Stimulated activated CD4-positive, alpha-beta T cell treated with anti-CD3 and anti-CD28 coated beads, Interleukin-4, amount 100 ng/mL, for 1 hour (primary cell): ENCODE measurements around the gene FBRSL1.

ENCODE experiments used
- DNase-seq: peaks from one replicate; pipeline ENCODE4 v3.0.0-alpha.2; 2020

The FBRSL1 gene

GRCh38 chr12:132545955-132546354, 56.0 kb downstream of the FBRSL1 start:
- DNase-seq: no peak

GRCh38 chr12:132546647-132547046, 56.7 kb downstream of the FBRSL1 start:
- DNase-seq: no peak

- DNase-seq: no peak
Measured at GRCh38 chr12:132547205-132547740, 57.3 kb downstream of the FBRSL1 start.

- DNase-seq: no peak
Measured at GRCh38 chr12:132548430-132549058, 58.6 kb downstream of the FBRSL1 start.

- no peak for DNase-seq
Measured at GRCh38 chr12:132549059-132549458, 59.1 kb downstream of the FBRSL1 start.

GRCh38 chr12:132550014-132550802, 60.3 kb downstream of the FBRSL1 start:
- no peak for DNase-seq

- no peak for DNase-seq
Measured at GRCh38 chr12:132550830-132551640, 61.1 kb downstream of the FBRSL1 start.

GRCh38 chr12:132551641-132552031, 61.7 kb downstream of the FBRSL1 start:
- no peak for DNase-seq

- peak; percentile 22 for DNase-seq
Measured at GRCh38 chr12:132554845-132555630, 65.1 kb downstream of the FBRSL1 start.

- no peak for DNase-seq
Measured at GRCh38 chr12:132555686-132556085, 65.7 kb downstream of the FBRSL1 start.

- no peak for DNase-seq
Measured at GRCh38 chr12:132556216-132556615, 66.3 kb downstream of the FBRSL1 start.

GRCh38 chr12:132556801-132557200, 66.8 kb downstream of the FBRSL1 start:
- DNase-seq: no peak

- no peak for DNase-seq
Measured at GRCh38 chr12:132557291-132558015, 67.5 kb downstream of the FBRSL1 start.

- DNase-seq: no peak
Measured at GRCh38 chr12:132558042-132558856, 68.3 kb downstream of the FBRSL1 start.

- no peak for DNase-seq
Measured at GRCh38 chr12:132558861-132559623, 69.1 kb downstream of the FBRSL1 start.

- peak; percentile 51 for DNase-seq
Measured at GRCh38 chr12:132559652-132560363, 69.9 kb downstream of the FBRSL1 start.

GRCh38 chr12:132560364-132560613, 70.3 kb downstream of the FBRSL1 start:
- peak; percentile 44 for DNase-seq

- peak; percentile 82 for DNase-seq
Measured at GRCh38 chr12:132560614-132561426, 70.9 kb downstream of the FBRSL1 start.
